Measurements from ENCODE around the gene MST1R.

DNA sequence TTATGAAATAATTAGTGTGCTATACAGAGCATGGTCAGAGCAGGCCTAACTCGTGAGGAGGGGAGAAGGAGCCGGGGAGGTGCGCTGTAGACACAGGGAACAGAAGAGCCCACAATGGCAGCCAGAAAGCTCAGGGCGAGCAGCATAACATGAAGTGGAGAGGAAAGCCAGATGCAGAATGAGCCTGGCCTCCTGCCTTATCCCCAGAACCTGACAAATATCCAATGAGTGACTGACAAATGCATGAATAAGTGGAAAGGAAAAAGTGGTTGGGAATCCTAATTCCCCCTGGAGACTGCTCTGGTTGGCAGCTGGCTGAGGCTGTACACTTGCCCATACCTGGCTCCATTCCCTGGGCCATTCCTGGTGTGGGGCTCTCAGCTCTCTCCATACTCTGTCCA lies 9.2 kb upstream of the MST1R start:
- TF ChIP-seq, protein P1, sequence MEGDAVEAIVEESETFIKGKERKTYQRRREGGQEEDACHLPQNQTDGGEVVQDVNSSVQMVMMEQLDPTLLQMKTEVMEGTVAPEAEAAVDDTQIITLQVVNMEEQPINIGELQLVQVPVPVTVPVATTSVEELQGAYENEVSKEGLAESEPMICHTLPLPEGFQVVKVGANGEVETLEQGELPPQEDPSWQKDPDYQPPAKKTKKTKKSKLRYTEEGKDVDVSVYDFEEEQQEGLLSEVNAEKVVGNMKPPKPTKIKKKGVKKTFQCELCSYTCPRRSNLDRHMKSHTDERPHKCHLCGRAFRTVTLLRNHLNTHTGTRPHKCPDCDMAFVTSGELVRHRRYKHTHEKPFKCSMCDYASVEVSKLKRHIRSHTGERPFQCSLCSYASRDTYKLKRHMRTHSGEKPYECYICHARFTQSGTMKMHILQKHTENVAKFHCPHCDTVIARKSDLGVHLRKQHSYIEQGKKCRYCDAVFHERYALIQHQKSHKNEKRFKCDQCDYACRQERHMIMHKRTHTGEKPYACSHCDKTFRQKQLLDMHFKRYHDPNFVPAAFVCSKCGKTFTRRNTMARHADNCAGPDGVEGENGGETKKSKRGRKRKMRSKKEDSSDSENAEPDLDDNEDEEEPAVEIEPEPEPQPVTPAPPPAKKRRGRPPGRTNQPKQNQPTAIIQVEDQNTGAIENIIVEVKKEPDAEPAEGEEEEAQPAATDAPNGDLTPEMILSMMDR (conservative IDR thresholded peaks at IDR 0.05), result no peak
- TF ChIP-seq ZFX (IDR thresholded peaks at IDR 0.05), result no peak

All from C4-2B (cell line).